ENCODE measurements around the gene BOLL. TPM values are rescaled to one million over a fixed set of nuclear protein-coding genes. Genes with fewer than 3 reads are reported as not detected.

BOLL gene, protein sequence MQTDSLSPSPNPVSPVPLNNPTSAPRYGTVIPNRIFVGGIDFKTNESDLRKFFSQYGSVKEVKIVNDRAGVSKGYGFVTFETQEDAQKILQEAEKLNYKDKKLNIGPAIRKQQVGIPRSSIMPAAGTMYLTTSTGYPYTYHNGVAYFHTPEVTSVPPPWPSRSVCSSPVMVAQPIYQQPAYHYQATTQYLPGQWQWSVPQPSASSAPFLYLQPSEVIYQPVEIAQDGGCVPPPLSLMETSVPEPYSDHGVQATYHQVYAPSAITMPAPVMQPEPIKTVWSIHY
- total RNA-seq, result not detected in 2 replicates

DNA sequence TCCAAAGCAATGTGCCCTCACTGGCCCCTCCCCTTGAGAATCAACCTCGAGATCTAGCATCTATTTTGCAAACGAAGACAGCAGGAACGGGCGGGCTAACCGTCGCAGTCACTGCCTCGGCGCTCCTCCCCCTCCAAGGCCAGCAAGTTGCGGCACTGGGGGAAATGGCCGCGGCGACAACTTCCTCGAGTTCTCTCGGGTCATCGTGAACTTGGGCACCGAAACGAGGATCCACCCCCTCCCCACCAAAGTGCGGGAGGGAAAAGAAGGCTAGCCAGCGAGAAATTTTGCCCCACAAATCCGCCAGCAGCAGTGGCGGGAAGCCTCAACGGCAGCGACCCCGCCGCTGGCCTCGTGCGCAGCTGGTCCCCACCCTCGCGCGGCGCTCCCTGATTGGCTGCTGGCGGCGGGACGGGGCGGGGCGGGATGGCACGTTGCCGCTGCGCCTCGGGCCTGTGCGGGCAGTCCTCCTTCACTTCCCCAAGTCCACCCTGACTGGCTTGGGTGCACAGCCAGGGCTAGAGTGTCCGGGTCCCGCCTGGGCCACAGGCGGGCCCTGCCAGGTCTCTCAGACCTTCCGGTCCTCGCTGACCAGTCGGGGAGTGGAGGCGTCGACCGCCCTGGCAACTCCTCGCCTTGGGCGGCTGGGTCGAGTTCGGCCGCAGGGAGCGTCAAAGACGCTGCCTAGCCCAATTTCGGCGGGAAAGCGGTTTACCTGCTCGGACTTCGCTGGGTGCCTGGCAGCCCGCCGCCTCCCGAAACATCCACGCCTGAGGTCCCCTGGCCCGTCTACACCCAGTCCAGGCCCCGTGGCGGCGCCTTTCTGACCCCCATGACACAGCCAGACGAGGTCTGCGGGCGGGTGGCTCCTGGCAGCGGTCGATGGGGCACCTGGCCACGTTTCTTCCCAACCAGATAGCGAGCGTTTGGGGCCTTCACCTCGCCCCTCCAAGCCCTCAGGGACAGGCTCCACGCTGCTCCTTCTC lies at the start of gene BOLL:
TSS of gene BOLL (minus strand) at position 364 of the 986 bp plus-strand sequence. CDS start 3,469 bp downstream, outside the sequence.

DNA sequence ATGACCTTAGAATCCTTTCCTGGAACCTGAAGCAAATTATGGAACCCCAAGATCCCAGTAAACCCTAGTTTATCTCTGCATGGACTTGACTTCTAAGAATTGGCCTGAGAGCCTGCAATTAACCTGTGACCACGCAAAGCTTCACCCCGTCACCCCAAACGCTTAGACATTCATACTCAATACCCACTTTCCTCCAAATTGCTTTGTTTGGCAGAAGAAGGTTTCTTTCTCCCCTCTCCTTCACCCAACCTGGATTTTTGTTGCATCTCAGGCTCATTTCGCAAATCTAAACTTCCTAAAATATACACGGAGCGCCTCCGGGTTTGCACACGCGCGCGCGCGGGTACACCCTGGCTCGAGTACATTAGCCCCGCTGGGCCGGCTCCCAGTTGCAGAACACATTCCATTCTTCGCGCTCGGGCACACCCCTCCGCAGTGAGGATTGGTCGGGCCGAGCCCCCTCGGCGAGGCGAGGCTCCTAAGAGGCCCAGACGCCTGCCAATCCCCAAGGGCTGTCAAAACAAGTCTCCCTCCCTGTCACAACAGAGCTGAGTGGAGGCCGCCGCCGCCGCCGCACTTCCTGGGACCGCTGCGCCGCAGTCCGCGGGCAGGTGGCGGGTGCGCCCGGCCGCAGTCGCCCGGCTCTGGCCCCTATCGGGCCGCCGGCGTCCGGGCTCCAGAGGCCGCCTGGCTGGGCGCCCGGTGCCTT lies 19.1 kb upstream of the BOLL start, which contains the start of gene PLCL1:
TSS of gene PLCL1 (plus strand) at position 545 of the 709 bp plus-strand sequence.

DNA sequence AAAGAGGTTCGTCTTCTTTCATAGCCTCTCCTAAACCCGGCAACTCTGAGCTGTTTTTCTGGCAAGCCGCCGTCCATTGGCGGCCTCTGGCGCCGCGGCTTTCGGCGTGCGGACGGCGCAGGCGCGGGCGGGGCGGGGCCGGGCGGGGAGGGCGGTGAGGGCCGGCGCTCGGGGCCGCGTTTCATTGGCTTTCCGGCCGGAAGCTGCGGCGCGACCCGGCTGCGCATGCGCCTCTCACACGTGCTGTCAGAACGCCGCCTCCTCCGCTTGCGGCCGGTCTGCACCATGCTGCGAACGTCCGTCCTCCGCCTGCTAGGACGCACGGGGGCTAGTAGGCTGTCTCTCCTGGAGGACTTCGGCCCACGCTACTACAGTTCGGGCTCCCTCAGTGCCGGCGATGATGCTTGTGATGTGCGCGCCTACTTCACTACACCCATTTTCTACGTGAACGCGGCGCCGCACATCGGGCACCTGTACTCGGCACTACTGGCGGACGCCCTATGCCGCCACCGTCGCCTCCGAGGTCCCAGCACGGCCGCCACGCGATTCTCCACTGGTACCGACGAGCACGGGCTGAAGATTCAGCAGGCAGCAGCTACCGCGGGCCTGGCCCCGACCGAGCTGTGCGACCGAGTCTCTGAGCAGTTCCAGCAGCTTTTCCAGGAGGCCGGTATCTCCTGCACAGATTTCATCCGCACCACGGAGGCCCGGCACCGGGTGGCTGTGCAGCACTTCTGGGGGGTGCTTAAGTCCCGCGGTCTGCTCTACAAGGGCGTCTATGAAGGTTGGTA lies 79.8 kb downstream of the BOLL start, which contains the start of gene MARS2:
TSS of gene MARS2 (plus strand) at position 249 of the 791 bp plus-strand sequence. CDS start at position 286, 37 bp downstream.

Other genes with a start within 250 kb of the BOLL start
- 5.9 and 9.1 TPM in 2 replicates for gene RFTN2, start 109.7 kb downstream of the BOLL start, total RNA-seq
- 7.5 and 7.8 TPM in 2 replicates for gene MARS2, start 80.0 kb downstream of the BOLL start, total RNA-seq
- gene PLCL1, start 19.3 kb upstream of the BOLL start, total RNA-seq, result 1.6 and 7.3 TPM in 2 replicates

Data from vein endothelial cell (primary cell).